Stimulated activated naive CD4-positive, alpha-beta T cell (primary cell): Measurements from ENCODE around the gene GHRL.

Source experiments
- DNase-seq, 6 experiments: peaks; one replicate each; lab custom pipeline; 2025; lab: John Stamatoyannopoulos, UW

Gene GHRL

GRCh38 chr3:10327592-10327991 lies 34.8 kb upstream of the GHRL start:
- DNase-seq: no peak

DNA sequence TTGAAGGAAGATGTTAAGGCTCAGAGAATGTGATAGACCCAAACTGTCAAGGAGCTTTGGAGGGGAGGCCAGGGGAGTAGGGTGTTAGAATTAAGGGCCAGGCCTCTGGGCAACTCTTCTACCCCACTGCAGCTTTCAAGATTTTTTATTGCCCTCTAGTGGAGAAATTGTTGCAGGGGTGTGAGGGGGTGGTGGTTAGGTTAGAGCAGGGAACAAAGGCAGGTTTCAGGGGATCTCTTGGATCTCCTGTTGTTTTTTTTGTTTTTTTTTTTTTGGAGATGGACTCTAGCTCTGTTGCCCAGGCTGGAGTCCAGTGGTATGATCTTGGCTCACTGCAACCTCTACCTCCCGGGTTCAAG lies 29.6 kb upstream of the GHRL start:
- peak in 2 of 6 experiments; percentile 11 to 24 for DNase-seq

DNA sequence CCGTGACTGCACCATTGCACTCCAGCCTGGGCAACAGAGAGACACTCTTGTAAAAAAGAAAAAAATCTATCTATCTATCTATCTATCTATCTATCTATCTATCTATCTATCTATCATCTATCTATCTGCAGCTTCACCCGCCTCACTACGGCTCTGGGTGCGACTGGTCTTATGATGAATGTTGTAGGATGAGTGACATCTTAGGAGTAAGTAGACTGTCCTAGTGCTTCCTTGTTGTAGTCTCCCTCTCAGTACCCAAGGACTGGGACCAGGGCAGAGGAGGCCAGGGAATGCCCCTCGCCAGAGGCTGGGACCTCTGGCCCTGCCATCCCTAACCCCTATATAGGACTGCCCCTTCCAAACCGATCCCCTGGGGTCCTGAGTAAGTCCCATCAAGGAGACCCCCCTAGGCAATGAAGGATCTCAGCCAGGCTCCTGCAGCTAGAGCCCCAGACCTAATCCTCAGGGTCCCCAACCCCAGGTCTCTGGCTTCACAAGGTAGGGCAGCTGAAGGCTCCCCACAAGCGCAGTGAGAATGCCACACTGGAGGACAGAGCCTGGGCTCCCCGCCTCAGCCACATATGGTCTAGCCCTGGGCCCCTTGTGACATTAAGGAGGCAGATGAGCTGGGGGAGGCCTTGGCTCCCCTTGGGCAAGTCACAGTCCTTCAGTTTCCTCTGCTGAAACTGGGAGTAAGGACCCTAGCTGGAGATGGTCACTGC lies 29.0 kb upstream of the GHRL start:
- DNase-seq: no peak

DNA sequence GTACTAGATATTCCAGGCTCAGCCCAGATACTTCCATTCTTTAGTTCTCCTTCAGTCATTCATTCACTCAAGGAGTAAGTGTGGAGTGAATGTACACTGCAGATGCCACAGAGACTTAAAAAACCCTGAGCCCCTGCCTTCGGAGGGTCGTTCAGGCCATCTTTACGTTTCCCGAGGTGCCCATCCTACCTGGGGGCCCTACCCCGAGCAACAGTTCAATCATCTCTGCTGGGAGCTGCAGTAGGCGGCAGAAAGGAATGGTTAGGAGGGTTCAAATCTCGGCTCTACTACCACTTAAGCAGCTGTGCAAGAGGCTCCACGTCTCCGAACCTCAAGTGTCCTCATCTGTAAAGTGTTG lies 27.6 kb upstream of the GHRL start:
- no peak for DNase-seq

DNA sequence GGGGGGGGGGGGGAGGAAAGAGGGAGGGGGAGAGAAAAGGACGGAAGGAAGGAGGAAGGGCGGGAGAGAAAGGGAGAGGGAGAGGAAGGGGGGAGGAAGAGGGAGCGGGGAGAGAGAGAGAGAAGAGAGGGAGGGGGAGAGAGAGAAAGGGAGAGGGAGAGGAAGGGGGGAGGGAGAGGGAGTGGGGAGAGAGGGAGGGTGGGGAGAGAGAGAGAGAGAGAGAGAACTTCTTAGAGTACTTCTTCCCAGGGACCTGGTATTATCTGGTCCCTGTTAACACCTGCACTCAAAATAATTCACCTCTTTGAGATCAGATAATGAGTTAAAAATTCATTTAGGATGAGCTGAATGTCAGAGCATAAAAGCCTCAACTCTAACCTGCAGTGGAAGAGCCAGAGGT lies 27.1 kb upstream of the GHRL start:
- no peak for DNase-seq

DNA sequence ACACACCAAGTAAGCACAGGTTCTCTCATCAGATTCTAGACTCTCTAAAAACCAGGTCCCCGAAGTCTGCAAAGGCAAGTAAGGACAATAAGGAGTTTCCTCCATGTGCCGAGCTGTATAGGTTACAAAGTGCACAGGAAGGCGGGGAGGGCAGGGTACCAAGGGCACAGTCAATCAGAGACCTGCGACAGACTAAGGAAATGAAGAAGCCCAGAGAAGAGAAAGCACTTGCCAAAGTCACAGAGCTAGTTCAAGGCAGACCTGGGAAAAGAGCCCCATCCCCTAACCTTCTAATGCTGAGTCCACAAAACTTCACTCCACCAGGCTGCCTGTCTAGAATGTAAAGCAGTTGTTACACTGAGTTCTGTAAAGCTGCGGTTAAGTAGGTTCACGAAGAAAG lies 26.5 kb upstream of the GHRL start:
- no peak for DNase-seq

GRCh38 chr3:10317961-10318350 lies 25.2 kb upstream of the GHRL start:
- no peak for DNase-seq

- DNase-seq: no peak
Measured at GRCh38 chr3:10317311-10317960, 24.7 kb upstream of the GHRL start.

DNA sequence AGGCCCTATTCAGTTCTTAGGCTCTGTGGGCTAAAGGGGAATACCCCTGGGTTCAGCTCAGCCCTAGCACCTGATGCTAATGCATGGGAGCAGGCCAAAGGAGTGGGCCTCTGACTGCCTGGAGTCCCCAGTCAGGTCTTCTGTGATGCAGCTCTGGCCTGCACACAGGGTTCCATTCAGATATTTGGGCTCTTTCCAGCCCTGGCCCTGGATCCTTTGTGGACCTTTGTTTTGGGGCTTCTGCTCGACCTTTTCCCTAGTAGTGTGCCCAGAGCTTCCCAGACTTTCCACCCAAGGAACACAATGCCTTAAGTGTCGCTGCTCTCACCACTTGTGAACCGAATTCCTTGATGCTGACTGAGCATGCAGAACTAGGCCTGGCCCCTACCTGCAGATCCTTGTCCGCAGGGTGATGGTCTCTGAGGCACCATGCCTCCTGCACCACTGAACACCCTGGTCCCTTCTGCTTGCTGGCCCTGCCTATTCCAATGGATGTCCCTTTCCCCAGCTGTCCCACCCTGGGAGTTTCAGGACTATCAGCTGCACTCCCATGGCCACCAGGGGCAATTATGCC lies 23.1 kb upstream of the GHRL start:
- no peak for DNase-seq

DNA sequence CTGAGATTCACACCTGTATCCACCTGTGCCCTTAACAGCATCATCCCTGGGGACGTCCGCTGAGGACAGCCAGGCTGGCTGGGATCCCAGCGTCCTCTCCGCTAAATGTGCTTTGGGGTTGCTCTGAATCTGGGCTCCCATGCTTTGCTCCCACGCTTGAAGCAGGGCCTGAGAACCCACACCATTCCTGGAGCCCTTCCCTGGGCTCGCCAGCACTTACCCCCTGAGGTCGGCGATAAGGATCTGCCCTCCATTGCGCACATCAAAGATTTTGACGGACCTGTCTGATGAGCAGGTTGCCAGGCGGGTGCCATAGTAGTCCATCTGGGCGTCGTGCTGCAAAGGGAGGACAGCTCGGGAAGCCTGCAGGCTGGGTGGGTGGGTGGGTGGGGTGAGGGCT lies 22.4 kb upstream of the GHRL start:
- no peak for DNase-seq

DNA sequence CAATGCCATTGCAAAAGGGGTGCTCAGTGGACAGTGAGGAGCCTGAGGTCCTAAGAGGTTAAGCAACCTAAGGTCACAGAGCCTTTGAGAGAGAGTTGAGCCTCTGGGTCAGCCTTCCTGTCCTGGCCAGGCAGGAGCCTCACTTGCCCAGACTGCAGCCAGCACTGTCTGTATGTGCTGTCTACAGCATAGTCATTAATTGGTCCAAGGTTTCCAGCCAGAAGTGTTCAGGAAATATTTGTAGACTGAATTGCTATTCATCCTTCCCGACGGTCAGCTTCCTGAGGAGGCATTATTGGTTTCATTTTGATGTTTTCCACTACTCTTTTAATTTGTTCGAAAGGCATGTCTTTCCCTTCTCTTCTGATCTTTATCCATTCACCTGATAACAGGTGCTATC lies 20.1 kb upstream of the GHRL start:
- DNase-seq: no peak

DNA sequence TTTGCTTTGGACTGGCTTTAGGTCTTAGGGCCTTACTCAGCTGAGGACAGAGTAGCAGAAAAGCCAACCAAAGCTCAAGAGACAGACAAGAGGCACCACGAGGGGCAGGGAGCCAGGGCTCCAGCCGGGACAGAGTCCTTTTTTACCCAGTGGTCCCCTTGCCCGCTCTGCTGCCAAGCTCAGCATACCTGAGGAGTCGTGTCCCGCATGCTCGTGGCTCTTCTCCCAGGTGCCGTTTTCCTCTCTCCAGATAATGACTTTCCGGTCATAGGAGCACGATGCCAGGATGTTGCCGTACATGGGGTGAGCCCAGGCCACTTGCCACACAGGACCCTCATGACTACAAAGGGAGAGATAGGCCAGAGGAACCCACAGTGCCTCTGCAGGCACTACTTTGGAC lies 19.6 kb upstream of the GHRL start:
- no peak for DNase-seq

DNA sequence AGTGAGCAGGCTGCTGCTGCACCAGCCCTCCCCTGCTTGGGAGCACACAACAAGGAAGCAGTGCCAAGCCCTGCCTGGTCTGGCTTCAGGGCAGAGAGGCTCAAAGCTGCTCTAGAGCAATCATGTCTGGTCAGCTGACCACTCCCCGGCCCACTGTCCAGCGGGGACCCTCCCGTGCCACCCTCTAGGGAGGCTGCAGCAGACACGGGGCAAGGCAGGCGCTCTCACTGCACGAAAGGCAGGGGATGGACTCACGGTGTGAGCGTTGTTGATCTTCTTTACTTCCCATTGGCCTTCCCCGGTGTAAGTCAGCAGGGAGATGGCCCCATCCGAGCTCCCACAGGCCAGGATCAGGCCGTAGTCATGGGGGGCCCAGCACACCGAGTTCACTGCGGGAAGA lies 19.0 kb upstream of the GHRL start:
- DNase-seq: no peak

GRCh38 chr3:10310578-10310977 lies 17.8 kb upstream of the GHRL start:
- no peak for DNase-seq

DNA sequence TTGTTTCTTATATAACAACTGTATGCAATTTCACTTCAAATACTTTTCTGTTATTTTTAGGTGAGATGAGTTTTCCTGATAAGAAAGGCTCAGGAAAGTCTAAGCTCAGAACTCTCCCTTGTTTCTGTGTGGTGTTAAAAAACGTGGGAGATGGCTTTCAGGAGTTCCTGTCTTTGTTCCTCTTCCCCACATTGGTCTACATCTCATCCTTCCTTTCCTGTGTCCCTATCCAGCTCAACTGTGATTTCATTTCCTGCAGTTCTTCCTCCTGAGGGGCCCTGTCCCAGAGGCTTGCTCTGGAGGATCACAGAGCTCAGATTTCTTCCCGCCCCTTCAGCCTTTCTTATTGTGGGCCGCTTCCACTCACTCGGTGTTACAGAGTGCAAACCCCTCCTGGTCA lies 17.0 kb upstream of the GHRL start:
- no peak for DNase-seq

DNA sequence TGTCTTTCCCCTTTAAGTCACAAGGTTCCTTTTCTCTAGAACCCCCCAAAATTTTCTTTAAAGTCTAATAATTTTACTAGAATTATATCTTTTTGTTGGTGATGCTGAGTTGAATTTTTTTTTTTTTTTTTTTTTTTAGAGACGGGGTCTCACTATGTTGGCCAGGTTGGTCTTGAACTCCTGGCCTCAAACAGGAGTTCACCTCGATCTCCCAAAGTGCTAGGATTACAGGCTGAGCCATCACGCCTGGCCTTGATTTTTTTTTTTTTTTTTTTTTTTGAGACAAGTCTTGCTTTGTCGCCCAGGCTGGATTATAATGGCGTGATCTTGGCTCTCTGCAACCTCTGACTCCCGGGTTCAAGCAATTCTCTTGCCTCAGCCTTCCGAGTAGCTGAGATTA lies 15.9 kb upstream of the GHRL start:
- no peak for DNase-seq

DNA sequence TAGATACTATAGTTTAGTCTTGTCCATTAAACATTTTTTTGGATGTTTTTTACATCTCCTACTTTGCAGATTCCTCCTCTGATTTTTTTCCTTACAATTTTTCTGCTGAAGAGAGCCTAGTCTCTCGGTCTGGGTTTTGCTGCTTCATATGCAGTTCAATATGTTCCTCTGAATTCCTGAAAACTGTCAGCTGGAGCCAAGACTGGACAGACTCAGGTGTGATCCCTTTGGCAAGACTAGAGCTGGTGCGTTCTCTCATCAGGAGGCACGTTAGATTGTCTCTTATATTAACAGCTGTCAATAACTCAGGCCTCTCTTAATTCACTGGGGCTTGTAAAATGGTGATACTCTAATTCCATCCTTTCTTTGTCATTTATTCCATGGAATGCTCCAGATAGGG lies 13.4 kb upstream of the GHRL start:
- DNase-seq: no peak

GRCh38 chr3:10305331-10305902 lies 12.7 kb upstream of the GHRL start:
- DNase-seq: no peak

GRCh38 chr3:10304905-10305304 lies 12.2 kb upstream of the GHRL start:
- no peak for DNase-seq

DNA sequence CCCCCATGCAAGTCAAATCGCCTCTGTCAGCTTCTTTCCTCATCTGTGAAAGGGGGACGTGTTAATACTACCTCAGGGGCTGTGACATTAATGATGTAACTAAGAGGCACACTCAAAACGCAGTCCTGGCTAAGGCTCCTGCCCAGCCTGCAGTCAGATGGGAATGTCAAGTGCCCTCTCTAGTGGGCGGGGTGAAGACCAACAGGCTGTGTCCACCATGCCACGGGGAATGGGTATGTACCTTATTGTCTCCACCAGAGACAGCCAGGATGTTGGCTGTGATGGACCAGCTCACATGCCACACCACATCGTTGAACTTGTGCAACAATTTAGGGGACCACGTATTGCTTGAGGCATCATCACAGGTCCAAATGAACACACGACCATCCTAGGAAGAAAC lies 11.0 kb upstream of the GHRL start:
- no peak for DNase-seq

- no peak for DNase-seq
Measured at GRCh38 chr3:10303105-10303504, 10.4 kb upstream of the GHRL start.

DNA sequence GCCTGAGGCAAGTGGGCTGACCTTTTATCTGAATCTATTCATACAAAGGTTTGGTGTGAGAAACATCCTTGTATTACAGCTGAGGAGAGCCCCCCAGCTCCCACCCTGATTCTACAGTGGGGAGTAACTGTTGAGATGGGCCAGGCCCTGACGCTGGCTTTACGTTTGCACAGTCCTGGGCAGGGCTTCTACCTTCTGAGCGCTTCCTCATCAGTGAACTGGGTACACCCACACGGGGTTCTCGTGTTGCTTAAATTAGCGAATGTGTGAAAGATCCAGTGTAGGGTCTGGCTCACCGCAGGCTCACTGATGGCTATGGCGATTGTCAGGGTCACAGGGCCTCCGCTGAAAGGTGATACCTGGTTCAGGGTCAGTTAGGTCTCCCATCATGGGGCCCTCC lies 7.3 kb upstream of the GHRL start:
- DNase-seq: no peak

DNA sequence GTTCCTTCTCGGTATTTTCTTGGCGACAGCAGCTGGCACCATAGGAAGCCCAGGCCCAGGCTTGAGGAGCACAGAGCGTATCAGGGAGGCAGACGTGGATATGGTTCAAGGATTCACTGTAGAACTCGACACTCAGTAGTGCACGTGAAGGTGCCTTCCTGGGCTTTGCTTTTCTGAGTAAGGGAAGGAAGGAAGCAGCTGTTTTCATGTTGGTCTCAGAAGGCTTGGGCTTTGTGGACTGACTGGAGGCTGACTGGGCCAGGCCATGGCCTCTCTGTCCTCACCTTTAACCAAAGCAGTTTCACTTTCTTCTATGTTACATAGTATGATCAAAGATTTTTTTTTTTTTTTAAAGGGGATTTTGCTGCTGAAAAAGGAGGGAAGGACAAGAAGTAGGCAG lies 6.9 kb upstream of the GHRL start:
- DNase-seq: no peak

DNA sequence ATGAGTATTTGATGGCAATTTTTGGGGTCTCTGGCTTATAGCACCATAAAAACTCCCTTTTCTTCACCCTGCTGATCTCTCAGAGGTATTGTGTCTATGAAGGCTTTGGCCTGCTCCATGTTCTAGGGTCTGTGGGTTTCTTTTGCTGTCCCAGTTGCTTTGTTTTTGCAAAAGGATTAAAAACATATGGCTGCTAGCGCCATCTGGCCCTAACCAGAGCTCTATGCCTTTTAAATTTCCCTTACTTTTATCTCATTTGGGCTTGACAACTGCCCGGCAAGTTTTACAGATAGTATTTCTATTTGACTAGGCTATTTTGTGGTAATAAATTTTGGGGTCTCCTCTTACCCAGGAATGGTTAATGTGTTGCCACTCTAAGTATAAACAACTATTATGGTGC lies 6.4 kb upstream of the GHRL start:
- DNase-seq: no peak
